Astrocyte (in vitro differentiated cells and primary cell): ENCODE data around the gene ADGRL1.
"Not testable (repeated sequence)": the region's sequence is repeated elsewhere in the genome, so short reads cannot be mapped to it uniquely, and the experiment has no call there.

Experiments used
- CTCF ChIP-seq: IDR thresholded peaks from 2 replicates; pipeline ENCODE4 v1.5.1; 2011; ENCODE audit warnings: low read depth, mild to moderate bottlenecking, inconsistent platforms, low read length, moderate library complexity; ENCODE audit not compliant: insufficient read depth
- EZH2 ChIP-seq: IDR thresholded peaks from 2 replicates; pipeline ENCODE4 v1.6.1; 2012; ENCODE audit warnings: mild to moderate bottlenecking, low read length, inconsistent platforms; ENCODE audit not compliant: insufficient read depth

DNA sequence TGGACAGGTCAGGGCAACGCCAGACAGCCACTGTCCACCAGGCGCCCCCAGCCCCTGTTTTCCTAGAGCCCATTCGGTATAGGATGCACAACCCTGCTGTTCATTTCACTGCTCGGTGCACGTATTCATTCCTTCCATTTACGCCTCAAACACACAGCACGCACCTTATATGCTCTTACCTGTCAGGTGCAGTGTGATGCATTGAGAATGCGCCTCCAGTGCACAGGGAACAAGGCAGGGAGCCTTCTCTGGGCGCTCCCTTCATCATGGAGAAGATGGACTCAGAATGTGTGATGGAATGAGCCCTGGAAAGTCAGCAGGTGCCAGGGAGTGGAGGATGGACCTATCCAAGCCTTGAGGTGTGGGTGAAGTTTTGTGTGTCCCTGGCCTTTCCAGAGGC is 4.2 kb upstream of the ADGRL1 start:
- TF ChIP-seq CTCF, EZH2: not testable (repeated sequence)
